GM12875 (cell line): ENCODE data around the gene HTD2.
A peak's percentile ranks its signal among the peaks of the same experiment; 100 is the strongest.
"Not testable (repeated sequence)": the region's sequence is repeated elsewhere in the genome, so short reads cannot be mapped to it uniquely, and the experiment has no call there.

Experiments used
- H3K4me3 ChIP-seq: one replicate; pipeline ENCODE4 v1.5.1; 2011; ENCODE audit warnings: low read depth, low read length, control low read depth
- CTCF ChIP-seq: IDR thresholded peaks from 2 replicates; pipeline ENCODE4 v1.5.1; 2011; ENCODE audit warnings: low read depth, mild to moderate bottlenecking, control low read depth, inconsistent platforms, low read length, moderate library complexity, borderline replicate concordance; ENCODE audit not compliant: insufficient read depth

The HTD2 gene

GRCh38 chr3:58334013-58334321, 27.6 kb downstream of the HTD2 start:
- peak overlapping the region; percentile 74 for H3K4me3 ChIP-seq
- no peak for TF ChIP-seq CTCF

- TF ChIP-seq CTCF, result no peak
- H3K4me3 ChIP-seq, result no peak overlapping the region
These were observed 28.2 kb downstream of the HTD2 start for GRCh38 chr3:58334506-58334884.

GRCh38 chr3:58335652-58335947, 29.3 kb downstream of the HTD2 start:
- H3K4me3 ChIP-seq, result no peak overlapping the region
- no peak for TF ChIP-seq CTCF

- no peak overlapping the region for H3K4me3 ChIP-seq
- TF ChIP-seq CTCF, result no peak
These were observed 30.0 kb downstream of the HTD2 start for GRCh38 chr3:58336135-58336882.

- TF ChIP-seq CTCF, result no peak
- no peak overlapping the region for H3K4me3 ChIP-seq
These were observed 30.9 kb downstream of the HTD2 start for GRCh38 chr3:58337190-58337589.

- H3K4me3 ChIP-seq, result not testable (repeated sequence)
These were observed 32.8 kb downstream of the HTD2 start for GRCh38 chr3:58339146-58339545.

- H3K4me3 ChIP-seq, result no peak overlapping the region
- no peak for TF ChIP-seq CTCF
These were observed 34.4 kb downstream of the HTD2 start for GRCh38 chr3:58340594-58341244.

GRCh38 chr3:58341376-58341775, 35.1 kb downstream of the HTD2 start:
- TF ChIP-seq CTCF, result no peak
- no peak overlapping the region for H3K4me3 ChIP-seq
